ENCODE data around the gene LTB4R2.

DNA sequence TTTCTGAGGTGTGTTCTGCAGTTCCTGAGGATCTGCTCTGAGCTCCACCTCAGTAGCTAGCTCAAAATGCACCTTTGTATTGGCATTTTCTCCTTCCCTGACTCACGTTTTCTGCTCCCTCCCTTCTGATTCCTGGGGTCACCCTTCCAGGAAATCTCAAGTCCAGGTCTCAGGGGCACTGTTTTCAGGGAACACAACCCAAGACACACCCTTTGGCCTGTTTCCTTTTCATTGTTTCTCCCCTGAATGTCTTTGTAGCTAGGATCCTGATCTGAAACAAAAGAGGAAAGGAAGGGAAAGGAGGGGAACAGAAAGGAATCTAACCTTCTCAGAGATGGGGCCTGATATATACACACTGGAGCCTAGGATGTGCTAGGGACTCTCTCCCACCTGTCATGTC lies 37.2 kb downstream of the LTB4R2 start:
- TF ChIP-seq, protein P1, sequence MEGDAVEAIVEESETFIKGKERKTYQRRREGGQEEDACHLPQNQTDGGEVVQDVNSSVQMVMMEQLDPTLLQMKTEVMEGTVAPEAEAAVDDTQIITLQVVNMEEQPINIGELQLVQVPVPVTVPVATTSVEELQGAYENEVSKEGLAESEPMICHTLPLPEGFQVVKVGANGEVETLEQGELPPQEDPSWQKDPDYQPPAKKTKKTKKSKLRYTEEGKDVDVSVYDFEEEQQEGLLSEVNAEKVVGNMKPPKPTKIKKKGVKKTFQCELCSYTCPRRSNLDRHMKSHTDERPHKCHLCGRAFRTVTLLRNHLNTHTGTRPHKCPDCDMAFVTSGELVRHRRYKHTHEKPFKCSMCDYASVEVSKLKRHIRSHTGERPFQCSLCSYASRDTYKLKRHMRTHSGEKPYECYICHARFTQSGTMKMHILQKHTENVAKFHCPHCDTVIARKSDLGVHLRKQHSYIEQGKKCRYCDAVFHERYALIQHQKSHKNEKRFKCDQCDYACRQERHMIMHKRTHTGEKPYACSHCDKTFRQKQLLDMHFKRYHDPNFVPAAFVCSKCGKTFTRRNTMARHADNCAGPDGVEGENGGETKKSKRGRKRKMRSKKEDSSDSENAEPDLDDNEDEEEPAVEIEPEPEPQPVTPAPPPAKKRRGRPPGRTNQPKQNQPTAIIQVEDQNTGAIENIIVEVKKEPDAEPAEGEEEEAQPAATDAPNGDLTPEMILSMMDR (IDR thresholded peaks at IDR 0.05; ENCODE audit: insufficient read depth, low read depth, low read length) = no peak
- TF ChIP-seq EZH2 (IDR thresholded peaks at IDR 0.05; ENCODE audit: insufficient read depth, low read length) = no peak

Data from astrocyte (in vitro differentiated cells and primary cell).